COLO668 (cell line): ENCODE data around the gene DIPK1B.
A peak's percentile ranks its signal among the peaks of the same experiment; 100 is the strongest.

Source experiments
- DNase-seq: peaks from one replicate; lab custom pipeline; 2025; ENCODE audit not compliant: unreplicated experiment; lab: John Stamatoyannopoulos, UW

Gene DIPK1B

GRCh38 chr9:136711751-136712689, at the start of gene DIPK1B:
Gene DIPK1B (plus strand): TSS chr9:136712572. CDS start chr9:136712666, 94 bp downstream.
- DNase-seq, result peak; percentile 87

- DNase-seq, result no peak
Measured at GRCh38 chr9:136662656-136663581, 49.5 kb upstream of the DIPK1B start, which contains the start of gene EGFL7. Gene EGFL7 (plus strand): TSS chr9:136662916. CDS start chr9:136668283, 5,367 bp downstream.

- DNase-seq, result no peak
Measured at GRCh38 chr9:136664000-136664915, 48.1 kb upstream of the DIPK1B start.

GRCh38 chr9:136665111-136665703, 47.2 kb upstream of the DIPK1B start:
- peak; percentile 62 for DNase-seq

- no peak for DNase-seq
Measured at GRCh38 chr9:136665704-136666371, 46.5 kb upstream of the DIPK1B start.

GRCh38 chr9:136666372-136667213, 45.8 kb upstream of the DIPK1B start:
- no peak for DNase-seq

GRCh38 chr9:136667214-136667939, 45.0 kb upstream of the DIPK1B start:
- DNase-seq, result peak; percentile 25

- peak; percentile 25 for DNase-seq
Measured at GRCh38 chr9:136667940-136668760, 44.2 kb upstream of the DIPK1B start.

- peak; percentile 22 for DNase-seq
Measured at GRCh38 chr9:136668983-136669790, 43.2 kb upstream of the DIPK1B start.

- no peak for DNase-seq
Measured at GRCh38 chr9:136669791-136670464, 42.4 kb upstream of the DIPK1B start.

- no peak for DNase-seq
Measured at GRCh38 chr9:136670576-136671253, 41.7 kb upstream of the DIPK1B start.

GRCh38 chr9:136671254-136671614, 41.1 kb upstream of the DIPK1B start:
- DNase-seq, result peak; percentile 25

GRCh38 chr9:136671646-136672430, 40.5 kb upstream of the DIPK1B start:
- DNase-seq, result peak; percentile 45

GRCh38 chr9:136672431-136673087, 39.8 kb upstream of the DIPK1B start:
- DNase-seq, result no peak
